Stimulated activated CD8-positive, alpha-beta memory T cell treated with anti-CD3 and anti-CD28 coated beads, Interleukin-12 subunit alpha, Interleukin-12 subunit beta, amount 100 ng/mL, for 24 hours (primary cell): ENCODE data around the gene STYXL2.

Experiments used
- DNase-seq: peaks from one replicate; pipeline ENCODE4 v3.0.0-alpha.2; 2020; ENCODE audit errors: extremely low read depth

STYXL2 gene

GRCh38 chr1:167093846-167094516 is at the start of gene STYXL2:
Gene STYXL2, plus strand, starts transcription at chr1:167094075. Its CDS starts 775 bp downstream, at chr1:167094850.
- DNase-seq, result no peak

DNA sequence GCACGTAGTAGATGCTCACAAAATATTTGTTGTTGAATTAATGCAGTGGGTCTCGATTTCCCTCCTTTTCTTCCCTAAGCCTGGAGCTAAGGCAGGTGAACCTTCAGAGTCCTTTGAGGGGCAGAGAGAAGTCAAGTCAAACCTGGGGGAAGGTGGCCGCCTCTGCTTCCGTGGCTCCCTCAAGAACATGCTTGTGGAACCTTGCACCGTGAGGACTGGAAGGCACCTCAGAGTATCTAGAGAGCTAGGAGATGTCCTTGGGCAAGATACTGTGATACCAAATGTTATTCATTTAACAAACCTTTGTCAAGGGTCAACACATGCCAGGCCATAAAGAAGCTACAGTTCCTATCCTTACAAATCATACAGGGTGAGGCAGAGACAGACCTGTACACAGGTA is 42.0 kb upstream of the STYXL2 start:
- no peak for DNase-seq

GRCh38 chr1:167052389-167052788 is 41.5 kb upstream of the STYXL2 start:
- DNase-seq, result no peak

DNA sequence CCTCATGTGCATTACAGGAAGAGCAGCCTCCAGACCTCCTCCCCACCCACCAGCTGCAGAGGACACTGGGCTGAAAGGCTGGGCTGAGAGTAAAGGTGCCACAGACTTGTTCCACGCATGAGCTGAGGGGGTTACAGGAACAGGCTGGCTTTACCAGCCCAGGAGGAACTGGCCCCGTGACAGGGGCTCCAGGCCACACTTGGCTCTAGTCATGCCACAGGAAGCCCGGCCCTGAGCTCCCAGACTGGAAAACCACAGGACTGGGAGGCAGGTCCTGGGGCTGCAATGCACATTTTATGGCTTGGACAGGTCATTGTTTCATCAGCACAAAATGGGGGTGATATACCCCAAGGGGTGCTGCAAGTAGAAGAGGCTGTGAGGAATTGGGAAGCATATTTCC is 39.3 kb upstream of the STYXL2 start:
- no peak for DNase-seq

DNA sequence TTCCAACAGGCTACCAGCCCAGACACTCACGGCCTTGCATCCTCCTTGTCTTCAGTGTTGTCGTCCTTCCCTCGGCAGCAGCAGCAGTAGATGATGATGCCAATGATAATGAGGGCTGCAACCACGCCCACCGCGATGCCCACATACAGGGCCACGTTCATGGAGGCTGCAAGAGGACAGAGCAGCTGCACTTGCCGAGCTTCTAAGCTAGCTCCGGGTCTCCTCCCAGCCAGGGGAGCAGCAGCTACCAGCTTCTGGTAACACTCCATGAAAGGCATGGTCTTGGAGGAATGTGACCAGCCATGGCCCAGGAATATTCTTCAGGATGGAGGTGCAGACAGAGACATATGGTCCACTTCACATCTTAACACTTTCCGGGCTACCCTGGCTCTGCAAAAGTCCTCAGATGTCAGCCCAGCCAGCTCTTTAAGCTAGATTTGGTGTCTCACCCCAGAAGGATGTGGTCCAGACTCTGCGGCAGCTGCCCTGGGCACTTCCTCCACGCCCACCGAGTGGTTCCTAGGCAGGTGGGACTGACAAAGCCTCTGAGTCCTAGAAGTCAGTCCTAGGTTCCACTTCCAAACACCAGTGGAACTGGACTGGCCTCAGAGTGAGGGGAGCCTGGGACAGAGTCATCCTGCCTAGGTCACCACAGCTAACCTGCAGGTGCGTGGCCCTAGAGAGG is 38.8 kb upstream of the STYXL2 start:
- no peak for DNase-seq

GRCh38 chr1:167056529-167057231 is 37.2 kb upstream of the STYXL2 start:
- no peak for DNase-seq

GRCh38 chr1:167057241-167057688 is 36.6 kb upstream of the STYXL2 start:
- no peak for DNase-seq

- peak; percentile 31 for DNase-seq
Measured at GRCh38 chr1:167059045-167059808, 34.6 kb upstream of the STYXL2 start.

DNA sequence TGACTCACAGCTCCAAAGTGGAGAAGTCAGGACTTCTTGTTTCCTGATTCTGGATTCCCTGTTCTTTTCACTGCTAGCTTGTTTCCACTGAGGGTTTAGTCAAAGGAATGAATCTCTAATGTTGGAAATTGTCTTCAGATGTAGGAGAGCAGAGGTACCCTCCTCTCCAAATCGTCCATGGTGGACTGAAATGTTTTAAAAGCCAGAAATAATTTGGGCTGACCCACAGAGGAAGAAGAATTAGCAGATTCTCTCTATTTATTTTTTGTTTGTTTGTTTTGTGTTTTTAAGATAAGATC is 34.1 kb upstream of the STYXL2 start:
- DNase-seq, result no peak

DNA sequence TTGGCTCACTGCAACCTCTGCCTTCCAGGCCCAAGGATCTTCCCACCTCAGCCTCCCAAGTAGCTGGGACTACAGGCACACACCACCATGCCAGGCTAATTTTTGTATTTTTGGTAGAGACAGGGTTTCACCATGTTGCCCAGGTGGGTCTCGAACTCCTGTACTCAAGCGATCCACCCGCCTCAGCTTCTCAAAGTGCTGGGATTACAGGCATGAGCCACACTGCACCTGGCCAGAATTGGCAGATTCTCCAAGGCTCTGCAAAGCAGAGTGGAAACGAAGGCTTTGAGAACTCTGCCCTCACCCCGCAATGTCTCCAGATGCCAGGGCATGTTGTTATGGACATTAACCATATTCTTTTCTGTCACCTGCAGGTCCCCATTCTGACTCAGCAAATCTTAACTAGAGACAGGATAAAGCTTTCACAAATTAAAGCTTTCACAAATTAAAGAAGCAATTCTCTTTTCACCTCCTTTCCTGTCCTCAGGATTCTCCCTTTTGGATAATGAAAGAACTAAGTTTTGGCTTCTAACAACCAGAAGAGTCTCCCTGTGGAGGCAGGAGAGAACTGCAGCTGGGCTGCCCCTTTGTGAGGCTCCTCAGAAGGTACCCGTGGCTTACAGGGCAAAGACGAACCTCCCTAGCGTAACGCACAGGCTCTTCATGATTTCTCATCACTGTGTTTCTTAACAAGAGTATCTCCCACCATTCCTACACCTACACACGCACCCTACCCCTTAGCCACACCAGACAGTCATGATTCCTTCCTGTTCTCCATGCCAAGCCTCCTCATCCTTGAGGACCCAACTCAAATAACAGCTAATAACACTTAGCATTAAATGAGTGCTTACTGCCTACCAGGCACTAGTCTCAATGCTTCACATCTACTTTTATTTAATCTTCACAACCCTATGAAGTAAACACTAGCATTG is 33.5 kb upstream of the STYXL2 start:
- no peak for DNase-seq

DNA sequence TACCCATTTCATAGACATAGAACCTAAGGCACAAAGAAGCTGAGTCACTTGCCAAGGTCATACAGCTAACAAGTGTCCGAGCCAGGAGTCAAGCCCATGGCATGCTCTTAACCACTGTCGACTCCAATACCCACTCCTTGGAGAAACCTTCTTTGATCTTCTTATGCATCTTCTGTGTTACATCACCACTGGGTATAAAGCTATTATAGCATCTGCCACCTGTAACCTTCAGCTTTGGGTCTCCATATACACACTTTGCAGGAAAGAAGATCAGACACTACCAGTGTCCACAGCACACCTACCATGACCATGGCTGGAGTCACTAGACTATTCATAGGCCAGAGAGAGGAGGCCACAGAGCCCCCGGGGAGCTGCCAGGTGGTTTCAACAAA is 32.8 kb upstream of the STYXL2 start:
- no peak for DNase-seq

DNA sequence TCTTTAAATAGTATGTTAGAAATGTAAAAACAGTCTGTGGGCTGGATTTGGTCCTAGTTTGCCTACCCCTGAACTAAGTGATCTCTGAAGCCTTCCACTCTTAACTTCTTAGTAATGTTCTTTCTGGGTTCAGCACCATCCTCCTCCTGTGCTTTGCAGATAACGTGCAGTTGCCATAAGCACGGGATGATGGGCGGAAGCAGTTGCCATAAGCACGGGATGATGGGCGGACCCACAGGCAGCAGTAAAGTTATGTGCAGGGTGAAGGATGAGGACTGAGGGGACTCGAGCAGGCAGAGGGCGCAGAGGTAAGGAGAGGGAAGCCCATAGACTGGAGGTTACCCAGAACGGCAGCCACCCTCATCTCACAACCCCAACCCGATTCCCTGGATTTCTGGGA is 29.3 kb upstream of the STYXL2 start:
- DNase-seq, result no peak

DNA sequence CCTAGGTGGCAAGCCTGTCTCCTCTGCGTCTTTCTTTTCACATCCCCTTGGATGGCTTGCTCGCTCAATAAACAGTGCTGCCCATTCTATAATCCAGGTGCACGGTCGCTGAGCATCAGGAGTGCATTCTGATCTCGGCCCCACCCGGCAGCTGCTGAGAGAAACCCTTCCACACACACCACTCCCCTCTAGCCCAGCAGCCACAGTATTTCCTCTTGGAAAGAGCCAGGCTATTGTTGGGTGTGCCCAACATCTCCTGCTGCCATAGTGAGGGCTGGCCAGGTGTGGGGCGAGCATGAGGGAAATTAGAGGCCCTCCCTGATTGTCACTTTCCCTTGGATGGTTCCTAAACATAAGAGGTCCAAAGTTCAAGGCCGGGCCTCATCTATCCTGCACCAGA is 28.4 kb upstream of the STYXL2 start:
- DNase-seq, result no peak

GRCh38 chr1:167066333-167067122 is 27.3 kb upstream of the STYXL2 start:
- peak; percentile 47 for DNase-seq

DNA sequence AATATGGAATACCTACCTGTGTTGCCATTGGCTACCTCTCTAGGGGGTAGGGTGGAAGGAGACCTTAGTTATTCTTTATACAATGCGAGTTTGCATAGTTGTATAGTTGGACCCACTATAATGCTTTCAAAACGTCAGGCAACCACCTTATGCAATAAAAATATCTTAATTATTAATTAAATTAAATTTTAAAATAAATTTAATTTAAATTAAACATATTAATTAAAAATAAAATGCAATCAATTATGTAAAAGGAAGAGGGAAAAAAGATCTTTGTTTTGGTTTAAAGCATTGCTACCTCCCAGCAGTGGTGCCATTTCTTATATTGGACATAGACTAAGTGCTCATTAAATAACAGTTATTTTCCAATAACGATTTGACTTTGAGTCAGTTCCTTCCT is 26.0 kb upstream of the STYXL2 start:
- DNase-seq, result no peak

DNA sequence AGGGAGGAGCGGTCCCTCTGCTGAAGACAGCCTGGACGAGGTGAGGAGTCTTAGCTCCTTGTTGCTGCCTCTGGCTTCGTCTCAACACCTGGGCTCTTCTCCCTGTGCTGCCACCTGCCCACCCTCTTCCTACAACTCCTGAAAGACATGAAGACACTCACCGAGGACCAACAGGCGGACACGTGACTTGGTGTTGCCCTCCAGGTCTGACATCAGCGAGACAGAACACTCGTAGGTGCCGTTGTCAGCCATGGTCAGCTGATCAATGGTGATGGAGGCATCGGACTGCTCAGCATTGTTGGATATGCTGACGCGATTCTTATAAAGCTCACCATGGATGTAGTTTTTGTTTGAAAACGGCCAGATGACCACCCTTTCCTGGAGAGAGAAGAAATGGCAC is 25.1 kb upstream of the STYXL2 start:
- no peak for DNase-seq

GRCh38 chr1:167071286-167071685 is 22.6 kb upstream of the STYXL2 start:
- DNase-seq, result no peak

DNA sequence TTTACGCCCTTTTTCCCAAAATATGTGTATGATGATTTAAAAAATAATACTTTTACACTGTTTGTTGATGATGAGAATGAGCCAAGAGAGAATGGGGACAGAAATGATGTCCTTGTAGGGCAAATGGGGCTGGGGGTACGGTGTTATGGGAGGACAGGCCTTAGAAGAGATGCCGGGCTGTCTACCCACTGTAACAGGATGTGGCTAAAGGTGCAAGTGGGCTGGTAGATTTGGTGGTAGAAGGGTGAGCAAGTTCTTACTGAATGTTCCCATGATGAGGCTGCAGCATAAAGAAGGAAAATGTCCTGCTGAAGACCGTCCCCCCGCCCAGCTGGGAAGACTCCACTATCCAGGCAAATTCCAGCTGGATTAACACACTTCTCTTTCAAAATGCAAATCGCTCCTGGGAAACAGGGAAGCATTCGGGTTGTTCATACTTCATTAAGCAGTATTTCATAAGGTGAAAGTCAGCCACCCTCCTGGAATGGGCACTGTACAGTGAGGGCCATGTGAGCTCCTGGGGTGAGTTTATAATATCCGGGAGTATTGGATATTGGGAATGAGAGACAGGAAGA is 17.7 kb upstream of the STYXL2 start:
- DNase-seq, result no peak

GRCh38 chr1:167077128-167077867 is 16.6 kb upstream of the STYXL2 start:
- no peak for DNase-seq

DNA sequence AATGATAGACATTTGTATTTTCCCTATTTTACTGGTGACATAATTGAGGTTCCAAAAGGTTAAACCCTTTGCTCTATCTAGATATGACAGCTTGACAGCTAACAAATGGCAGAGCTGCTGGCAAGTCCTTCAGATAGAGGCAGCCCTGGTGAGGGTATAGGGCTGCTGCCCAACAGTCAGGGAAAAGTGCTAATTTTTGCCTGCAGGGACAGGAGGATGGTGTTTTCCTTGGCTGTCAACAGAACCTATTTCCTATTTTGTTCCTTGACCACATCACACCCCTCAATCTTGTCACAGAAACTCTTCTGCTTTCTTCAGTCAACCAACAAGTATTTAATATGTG is 16.0 kb upstream of the STYXL2 start:
- no peak for DNase-seq
